Ureter (tissue), 1 donor: ENCODE measurements around the gene CDK16. TPM values are rescaled to one million over a fixed set of nuclear protein-coding genes. Genes with fewer than 3 reads are reported as not detected.
A peak's percentile ranks its signal among the peaks of the same experiment; 100 is the strongest.

ENCODE experiments used
- DNase-seq: peaks from one replicate; pipeline ENCODE4 v3.0.0-alpha.2; 2020; ENCODE audit warnings: low spot score
- total RNA-seq: library from RNA; stranded (reverse); gene quantifications from one replicate; pipeline ENCODE4 v1.2.4, GENCODE V29; 2023
- donor health status: DM: yes; HTN: yes; CAD: no.

Gene CDK16
- total RNA-seq, 1 donor from 2014 or later, result 85.4 TPM

DNA sequence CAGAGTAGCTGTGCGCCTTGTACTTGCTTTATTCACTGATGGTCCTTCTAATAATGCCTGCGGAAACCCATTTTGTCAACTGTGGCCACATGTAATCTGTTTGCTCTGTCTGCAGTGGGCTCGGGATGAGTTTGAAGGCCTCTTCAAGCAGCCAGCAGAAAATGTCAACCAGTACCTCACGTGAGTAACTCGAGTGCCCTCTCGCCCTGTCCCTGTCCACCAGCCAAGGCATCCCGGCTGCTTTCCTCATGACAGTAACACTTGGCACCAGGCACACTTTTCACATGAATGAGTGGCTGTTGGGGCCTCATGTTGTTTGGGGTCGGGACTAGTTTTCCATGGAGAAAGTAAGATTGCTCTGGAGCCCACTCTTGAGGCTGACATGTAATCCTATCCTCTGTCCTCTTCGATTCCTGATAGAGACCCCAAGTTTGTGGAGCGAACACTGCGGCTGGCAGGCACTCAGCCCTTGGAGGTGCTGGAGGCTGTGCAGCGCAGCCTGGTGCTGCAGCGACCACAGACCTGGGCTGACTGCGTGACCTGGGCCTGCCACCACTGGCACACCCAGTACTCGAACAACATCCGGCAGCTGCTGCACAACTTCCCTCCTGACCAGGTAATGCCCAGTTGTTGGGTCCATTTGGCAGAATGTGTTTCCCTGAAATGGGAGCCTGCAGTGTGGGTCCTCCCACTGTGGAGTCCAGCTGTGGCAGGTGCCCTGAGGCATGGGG is 8.8 kb upstream of the CDK16 start:
- DNase-seq, result no peak

DNA sequence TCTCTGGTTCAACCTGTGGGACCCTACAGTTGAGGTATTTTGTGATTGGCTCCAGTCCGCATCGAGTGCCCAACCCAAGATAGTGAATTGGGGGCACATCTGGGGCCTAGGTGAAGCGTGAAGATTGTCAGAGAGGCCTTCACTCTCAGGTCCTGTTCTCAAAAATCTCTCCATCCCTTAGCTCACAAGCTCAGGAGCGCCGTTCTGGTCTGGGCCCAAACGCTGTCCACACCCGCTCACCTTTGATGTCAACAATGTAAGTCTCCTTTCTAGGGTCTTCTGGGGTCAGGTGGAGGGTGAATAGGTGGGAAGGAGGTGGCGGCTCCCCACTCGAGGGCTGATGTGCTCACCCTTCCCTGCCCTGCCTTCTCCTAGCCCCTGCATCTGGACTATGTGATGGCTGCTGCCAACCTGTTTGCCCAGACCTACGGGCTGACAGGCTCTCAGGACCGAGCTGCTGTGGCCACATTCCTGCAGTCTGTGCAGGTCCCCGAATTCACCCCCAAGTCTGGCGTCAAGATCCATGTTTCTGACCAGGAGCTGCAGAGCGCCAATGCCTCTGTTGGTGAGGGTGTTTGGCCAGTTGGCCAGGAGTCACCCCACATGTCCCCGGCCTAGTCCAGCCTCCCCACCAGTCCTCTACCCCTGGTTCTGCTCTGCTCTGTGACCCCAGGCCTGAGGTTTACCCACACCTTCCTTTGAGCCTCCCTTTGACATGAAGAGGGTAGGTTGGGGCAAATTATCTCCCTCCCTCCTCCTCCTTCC is 7.6 kb upstream of the CDK16 start:
- DNase-seq, result no peak

DNA sequence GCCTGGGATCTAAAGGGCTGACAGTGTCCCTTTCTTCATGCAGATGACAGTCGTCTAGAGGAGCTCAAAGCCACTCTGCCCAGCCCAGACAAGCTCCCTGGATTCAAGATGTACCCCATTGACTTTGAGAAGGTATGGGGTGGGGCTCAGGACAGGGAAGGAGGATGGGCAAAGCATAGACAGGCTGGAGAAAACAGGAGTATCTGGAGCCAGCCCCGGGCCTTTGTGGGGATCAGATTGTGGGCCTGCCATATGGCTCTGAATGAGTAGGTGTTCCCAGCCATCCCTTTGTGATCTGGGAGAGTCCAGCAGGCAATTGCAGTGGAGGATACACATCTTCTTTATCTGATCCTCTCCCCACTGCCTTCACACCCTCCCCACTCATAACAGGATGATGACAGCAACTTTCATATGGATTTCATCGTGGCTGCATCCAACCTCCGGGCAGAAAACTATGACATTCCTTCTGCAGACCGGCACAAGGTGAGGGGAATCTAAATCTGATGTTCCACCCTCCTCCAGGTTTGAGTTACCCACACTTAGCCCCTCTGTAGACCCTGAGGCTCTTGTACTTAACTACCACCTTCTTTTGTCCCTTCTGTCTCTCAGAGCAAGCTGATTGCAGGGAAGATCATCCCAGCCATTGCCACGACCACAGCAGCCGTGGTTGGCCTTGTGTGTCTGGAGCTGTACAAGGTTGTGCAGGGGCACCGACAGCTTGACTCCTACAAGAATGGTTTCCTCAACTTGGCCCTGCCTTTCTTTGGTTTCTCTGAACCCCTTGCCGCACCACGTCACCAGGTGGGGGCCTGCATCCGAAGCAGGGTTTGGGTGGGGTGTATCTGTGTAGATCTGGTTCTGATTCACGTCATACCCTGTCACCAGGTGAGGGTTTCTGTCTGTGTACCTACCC is 5.8 kb upstream of the CDK16 start:
- DNase-seq, result no peak

DNA sequence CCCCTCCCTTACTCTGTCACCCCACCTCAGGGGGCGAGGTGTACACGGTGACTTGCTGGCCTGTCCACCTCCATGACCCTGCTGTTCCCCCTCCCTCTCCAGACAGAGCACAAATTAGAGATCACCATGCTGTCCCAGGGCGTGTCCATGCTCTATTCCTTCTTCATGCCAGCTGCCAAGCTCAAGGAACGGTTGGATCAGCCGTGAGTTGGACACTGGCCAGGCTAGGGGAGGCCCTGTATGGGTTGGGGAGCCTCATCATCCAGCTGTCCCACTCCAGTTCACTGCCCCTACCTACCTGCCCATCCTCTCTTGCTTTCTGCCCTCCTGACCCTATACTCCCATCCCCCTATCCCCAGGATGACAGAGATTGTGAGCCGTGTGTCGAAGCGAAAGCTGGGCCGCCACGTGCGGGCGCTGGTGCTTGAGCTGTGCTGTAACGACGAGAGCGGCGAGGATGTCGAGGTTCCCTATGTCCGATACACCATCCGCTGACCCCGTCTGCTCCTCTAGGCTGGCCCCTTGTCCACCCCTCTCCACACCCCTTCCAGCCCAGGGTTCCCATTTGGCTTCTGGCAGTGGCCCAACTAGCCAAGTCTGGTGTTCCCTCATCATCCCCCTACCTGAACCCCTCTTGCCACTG is 3.9 kb upstream of the CDK16 start:
- no peak for DNase-seq

DNA sequence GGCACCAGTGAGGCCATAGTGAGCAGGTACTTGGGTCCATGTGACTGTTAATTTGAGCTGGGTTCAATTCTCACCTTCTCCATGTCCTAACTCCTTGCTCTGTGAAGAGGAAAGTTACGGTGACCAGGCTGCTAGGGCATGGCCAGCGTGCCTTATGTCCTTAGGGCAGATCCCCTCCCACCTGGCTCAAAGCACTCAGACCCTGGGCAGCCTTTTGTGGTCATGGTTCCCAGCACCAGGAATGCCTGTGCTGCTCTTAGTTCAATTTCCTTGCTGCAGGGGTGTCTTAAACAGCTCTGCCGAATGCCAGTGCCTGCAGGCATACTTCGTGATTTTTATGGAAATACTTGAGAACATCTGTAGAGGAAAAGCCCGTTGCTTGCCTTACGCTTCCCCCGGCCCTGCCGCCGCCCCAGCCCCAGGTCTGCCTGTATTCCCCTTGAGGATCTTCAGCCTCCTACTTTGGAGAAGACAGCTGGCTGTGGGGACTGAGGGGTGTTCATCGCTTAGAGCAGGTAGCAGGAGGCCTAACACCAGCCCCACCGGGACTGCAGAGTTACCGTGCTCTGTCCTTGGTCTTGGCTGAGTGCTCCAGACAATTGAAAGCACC is 3.1 kb upstream of the CDK16 start:
- no peak for DNase-seq

DNA sequence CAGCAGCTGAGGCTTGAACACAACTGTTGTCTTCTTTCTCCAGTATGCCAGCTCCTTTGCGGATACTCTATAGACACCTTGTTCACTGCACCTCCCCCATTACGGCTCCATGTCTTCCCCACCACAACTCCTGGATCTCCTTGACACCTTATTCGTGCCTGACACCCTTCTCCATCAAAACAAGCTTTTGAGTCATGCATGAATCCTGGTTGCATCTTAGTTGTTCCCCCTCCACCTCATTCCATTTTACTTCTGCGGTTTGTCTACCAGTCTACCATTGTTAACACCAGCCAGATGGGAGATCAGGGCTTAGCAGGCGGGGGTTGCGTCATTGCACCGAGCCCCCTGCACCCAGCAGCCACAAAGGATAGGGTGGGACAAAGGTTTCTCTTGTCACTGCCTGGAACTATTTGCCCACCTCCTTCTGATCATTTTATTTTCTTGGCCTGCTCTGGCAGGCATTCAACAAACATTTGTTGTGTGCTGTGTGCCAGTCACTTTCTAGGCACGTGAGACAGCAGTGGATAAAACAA is 2.0 kb upstream of the CDK16 start:
- no peak for DNase-seq

DNA sequence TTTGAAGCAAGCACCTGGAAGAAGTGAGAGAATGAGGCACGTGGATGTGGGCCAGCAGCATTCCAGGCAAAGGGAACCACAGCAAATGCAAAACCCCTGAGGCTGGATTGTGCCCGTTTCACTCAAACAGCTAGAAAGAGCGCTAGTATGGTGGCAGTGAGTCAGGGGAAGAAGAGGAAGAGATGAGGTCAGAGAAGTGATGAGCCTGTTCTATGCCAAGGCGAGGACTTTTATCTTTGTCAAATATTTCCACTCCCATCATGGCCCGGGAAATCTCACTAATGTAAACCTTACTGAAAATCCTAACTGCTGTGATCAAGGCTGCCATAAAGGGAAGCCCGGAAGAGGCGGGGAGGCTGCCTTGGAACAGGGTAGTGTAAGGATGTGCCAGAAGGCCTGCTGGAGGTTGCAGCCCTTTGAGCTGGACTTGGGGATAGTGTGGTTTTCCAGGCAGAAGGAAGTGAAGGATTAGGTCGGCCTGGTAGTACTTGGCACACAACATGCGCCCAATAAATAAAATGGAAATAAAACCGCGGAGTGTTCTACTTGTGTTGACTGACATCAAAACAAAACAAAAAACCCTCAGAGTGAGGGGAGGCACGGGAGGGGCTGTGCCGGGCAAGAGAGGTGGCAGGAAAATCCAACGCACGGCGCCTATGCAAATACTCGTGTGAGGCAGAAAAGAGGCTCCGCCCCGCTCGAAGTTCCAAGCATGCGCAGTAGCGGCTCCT is 1.2 kb upstream of the CDK16 start:
- no peak for DNase-seq

DNA sequence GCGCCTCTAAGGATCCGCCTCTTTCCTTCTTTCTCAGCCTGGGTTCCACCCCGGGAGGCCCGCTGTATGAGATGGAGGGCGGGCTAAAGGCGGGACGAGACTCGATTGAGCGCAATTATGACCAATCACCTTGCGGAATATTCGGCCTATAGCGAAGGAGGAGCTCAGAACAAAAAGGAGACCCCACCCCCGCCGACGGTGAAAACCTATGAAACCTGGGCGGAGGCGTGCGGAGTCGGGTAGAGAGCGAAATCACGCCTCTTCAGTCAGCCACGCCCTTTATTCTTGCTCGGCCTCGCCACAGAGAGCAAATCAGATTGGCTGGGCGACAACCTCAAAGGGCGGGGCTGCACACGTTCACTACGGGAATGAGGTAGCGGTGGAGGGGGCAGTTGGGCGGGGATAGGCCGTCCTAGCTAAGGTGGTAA is 615 bp upstream of the CDK16 start:
- DNase-seq, result peak; percentile 98

DNA sequence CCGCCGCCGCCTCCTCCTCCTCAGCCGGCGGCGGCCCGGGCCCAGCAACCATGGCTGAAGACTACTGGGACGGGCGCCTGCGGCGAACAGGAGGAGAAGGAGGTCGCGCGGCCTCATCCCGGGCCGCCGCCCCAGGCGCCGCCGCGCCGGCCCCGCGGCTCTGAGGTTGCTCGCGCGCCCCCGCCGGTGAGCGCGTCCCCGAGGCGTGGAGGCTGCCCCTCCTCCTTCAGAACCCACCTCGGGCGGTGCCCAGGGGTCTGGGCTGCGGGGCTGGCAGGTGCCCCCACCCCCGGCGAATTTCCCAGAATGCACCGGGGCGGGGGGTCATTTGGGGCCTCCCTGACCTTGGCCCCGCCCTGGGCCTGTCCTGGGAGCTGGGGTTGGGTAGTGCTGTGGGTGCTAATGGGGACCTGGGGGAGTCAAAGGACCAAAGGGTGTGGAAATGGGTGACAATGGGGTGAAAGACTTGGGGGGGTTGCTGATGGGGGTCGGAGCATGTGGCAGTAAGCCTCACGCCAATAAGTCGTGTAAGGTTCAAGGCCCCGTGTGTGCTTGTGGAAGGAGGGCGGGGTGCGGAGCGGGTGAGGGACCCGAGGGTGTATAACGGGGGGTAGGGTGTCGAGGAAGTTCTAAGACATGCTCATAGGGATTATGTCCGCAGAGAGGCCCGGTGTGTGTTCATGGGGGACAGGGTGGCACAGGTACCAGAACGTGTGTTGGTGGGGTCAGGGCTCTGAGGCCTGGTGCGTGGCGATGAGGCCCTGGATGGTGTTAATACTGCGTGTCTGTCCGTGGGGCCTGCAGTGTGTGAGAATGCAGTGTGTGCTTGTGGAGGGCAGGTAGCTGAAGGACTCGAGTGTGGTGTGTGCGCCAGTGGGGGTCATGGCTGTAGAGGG is 687 bp downstream of the CDK16 start:
- peak; percentile 60 for DNase-seq

DNA sequence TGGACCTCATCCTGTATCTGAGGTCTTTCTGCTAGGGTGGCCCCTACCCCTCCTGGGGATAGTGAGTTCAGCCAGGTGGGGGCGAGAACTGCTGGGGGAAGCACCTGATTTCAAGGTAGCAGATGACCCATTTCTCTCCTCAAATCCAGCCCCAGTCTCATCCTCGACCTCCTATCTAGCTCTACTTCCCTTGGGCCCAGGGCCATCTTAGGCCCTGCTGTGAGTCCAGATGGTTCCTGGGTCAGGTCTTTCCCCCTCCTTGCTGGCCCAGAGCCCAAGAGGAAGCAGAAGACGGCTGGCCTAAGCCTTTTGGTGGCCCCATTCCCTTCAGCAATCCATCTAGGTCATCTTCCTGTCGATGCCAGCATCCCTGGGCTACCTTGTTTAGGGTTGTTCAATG is 3.3 kb downstream of the CDK16 start:
- no peak for DNase-seq

DNA sequence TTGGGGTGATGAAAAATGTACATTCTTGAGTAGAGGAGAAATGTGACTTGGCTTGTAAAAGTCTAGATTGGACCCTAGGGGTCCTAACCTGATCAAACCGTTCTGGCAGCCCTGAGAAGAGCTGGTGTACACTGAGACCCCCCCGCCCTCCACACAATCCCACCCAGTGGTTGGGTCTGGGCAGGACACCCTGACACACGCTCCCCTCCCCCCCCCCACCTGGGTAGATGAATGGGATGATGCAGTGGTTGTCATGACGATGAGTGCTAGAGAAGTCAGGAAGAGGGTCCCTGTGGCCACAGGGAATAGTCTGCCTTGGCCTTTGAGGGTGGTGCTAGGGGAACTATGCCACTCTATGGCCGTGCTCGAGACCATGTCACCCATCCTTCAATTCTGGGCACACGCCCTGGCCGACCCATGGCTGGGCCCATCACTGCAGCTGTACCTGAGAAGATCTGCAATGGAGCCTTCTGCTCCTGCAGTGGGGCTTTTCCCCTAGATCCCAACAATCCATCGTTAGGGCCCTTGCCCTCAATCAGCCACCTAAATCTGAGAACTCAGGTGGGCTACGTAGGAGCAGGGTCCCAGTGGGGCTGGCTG is 4.4 kb downstream of the CDK16 start:
- DNase-seq, result no peak

DNA sequence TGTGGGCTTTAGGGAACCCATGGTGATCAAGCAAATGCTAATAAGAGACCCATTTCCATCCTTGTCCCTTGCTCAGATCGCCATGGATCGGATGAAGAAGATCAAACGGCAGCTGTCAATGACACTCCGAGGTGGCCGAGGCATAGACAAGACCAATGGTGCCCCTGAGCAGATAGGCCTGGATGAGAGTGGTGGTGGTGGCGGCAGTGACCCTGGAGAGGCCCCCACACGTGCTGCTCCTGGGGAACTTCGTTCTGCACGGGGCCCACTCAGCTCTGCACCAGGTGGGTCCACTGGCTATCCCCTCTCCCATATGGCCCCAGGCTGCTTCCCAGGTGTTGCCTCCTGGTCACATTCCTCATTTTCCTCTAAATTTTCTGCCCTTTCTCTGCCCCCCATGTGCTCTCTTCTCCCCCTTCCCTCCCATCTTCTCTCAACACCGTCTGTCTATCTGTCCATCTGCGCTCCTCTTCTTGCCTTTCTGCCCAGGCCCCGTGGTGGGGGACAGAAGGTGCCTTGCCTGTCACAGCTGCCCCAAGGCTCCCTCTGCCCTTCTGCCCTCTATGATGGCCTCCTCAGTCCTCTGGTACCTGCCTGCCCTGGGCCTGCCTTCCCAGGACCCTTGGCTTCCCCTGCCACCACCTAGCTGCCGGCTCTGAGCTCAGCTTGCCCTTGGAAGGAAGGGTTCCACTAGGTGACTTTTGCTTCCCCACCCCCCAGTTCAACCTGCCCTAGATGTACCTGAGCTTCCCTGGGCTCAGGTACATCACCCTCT is 5.2 kb downstream of the CDK16 start:
- DNase-seq, result no peak

DNA sequence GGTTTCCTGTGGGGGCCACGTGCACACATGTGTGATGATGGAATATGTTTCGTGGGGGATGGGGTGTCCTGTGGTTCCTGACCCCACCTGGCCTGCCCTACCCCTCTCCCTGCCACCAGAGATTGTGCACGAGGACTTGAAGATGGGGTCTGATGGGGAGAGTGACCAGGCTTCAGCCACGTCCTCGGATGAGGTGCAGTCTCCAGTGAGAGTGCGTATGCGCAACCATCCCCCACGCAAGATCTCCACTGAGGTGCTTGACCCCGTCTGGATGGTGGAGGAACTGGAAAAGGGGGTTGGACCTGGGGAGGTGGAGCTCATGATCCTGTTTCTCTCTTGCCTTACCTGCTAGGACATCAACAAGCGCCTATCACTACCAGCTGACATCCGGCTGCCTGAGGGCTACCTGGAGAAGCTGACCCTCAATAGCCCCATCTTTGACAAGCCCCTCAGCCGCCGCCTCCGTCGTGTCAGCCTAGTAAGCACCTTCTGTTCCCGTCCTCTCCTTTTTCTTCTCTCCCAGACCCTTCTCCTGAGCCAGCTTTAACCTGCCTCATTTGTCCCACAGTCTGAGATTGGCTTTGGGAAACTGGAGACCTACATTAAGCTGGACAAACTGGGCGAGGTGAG is 5.9 kb downstream of the CDK16 start:
- no peak for DNase-seq

DNA sequence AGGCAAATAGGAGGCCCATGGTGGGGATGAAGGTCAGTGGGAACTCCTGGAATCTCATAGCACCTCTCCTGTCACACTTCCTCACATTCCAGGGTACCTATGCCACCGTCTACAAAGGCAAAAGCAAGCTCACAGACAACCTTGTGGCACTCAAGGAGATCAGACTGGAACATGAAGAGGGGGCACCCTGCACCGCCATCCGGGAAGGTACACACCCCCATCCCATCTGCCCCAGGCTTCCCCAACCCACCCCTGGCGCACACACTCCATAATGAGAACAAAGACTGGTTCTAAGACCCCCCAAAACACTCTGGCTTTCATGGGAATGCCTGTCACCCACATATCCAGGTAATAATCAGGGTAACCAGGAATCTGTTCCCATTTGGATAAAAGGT is 6.4 kb downstream of the CDK16 start:
- no peak for DNase-seq

DNA sequence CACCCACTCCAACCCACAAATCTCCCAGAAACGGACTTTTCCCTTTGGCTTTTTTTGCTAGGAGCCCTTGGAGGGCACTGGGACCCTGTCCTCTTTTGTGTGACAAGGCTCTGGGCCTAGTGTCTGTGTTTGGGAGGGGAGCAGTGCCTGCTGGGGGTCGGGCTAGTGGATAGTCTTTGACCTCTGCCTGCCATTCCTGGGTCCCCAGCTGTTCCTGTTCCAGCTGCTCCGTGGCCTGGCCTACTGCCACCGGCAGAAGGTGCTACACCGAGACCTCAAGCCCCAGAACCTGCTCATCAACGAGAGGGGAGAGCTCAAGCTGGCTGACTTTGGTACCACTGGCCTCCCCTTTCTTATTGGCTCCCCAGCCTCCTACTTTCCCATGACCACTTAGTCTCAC is 7.6 kb downstream of the CDK16 start:
- DNase-seq, result no peak

DNA sequence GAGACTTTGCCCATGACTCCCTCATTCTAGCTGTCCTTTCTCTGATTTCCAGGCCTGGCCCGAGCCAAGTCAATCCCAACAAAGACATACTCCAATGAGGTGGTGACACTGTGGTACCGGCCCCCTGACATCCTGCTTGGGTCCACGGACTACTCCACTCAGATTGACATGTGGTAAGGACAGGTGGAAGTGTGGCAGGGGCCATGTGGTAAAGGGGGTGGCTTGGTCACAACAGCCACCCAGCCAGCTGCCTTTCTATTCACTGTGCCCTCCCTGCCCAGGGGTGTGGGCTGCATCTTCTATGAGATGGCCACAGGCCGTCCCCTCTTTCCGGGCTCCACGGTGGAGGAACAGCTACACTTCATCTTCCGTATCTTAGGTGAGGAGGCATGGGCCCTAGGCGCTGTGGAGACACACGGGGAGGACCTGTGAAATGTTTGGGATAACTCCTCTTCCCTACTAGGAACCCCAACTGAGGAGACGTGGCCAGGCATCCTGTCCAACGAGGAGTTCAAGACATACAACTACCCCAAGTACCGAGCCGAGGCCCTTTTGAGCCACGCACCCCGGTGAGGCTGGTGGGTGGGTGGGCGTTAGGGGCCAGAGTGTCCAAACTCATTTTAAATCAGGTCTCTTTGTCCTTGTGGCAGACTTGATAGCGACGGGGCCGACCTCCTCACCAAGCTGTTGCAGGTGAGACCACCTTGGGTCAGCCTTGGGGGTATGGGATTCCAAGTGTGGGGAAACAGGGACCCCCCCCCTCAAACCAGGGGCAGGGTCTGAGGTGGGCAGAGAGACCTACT is 8.3 kb downstream of the CDK16 start:
- DNase-seq, result no peak

DNA sequence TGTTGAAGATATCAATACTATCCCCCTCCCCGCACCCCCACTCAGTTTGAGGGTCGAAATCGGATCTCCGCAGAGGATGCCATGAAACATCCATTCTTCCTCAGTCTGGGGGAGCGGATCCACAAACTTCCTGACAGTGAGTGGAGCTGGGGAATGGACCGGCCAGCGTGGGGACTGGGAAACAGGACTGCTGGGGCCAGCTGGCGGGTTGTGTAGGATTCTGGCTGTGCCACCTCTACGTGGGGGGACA is 8.8 kb downstream of the CDK16 start:
- no peak for DNase-seq
